GM19240 (cell line): ENCODE results near the gene GHRHR.

Experiments
- DNase-seq: peaks from one replicate; pipeline ENCODE4 v3.0.0; 2011; ENCODE audit warnings: low spot score; ENCODE audit not compliant: insufficient read length

Gene GHRHR

DNA sequence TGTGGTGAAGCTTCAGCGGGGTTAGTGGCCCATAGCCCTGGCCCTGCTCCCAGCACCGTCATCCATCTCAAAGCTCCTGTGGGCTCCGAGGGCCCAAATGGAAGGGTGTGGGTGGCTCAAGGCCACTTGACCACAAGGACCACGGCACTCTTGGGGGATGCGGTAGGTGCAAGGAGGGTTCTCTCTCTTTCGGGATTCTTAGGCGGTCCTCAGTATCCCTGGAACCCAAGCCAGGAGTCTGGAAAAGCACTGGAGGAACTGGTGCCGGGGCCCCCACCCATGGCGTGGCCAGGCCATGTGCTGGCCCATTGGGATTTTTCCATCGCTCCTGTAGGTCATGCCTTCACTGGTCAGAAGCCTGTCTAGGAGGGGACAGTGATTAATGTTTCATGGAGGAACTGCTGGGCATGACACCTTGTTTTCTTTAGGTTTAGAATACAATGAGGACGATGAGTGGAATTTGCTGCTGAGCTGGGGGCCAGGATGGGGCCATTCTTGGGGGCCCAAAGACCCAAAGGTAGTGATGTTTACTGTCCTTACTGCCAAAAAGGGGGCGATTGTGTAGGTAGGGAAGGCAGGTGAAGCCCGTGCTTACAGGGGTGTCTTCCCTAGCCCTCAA is 35.4 kb upstream of the GHRHR start:
- DNase-seq: no peak

GRCh38 chr7:30929686-30930085 is 34.1 kb upstream of the GHRHR start:
- DNase-seq: no peak

DNA sequence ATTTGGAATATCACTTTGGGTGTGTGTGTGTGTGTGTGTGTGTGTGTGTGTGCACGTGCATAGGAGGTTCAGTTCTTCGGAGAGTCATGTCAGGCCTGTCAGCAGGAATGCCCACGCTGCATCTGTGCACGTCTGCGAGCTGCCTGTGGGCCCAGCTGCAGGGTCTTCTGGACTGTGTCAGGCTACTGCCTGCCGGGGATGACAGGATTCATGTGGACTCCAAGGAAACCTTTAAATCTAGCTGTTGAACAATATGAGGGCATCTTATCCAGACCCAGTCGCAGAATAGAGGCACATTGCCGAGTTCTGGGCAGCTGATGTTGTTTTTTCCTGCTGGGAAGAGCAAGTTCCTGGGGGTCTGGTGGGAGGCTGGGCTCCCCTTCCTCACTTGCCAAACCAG is 33.1 kb upstream of the GHRHR start:
- DNase-seq: no peak

GRCh38 chr7:30931161-30931928 is 32.4 kb upstream of the GHRHR start:
- no peak for DNase-seq

DNA sequence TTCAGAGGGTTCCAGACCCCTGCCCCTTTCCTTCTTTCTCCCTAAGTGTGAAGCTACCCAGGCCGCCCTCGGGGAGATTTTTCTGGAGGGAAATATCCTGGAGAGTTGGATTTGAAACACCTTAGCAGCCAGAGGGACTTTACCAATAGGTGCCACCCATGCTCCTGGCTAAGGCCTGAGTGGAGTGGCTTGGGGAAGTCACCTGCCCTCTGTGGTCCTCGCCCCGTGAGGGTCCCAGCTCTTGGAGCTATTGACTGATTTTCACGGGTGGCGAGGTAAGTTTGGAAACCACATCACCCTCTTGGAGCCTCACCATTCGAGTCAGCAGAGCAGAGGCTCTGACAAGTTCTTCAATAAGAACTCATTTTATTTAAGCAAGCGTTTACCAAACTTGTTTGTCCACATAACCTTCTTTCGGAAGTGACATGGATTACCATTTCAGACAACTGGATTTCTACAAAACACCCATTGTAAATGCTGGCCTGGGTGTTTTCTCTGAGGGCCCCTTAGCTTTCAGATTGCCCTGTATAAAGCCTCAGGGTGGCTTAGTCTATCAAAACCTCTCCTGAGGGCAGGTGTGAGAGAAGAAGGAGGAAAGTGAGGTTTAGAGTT is 31.7 kb upstream of the GHRHR start:
- no peak for DNase-seq

DNA sequence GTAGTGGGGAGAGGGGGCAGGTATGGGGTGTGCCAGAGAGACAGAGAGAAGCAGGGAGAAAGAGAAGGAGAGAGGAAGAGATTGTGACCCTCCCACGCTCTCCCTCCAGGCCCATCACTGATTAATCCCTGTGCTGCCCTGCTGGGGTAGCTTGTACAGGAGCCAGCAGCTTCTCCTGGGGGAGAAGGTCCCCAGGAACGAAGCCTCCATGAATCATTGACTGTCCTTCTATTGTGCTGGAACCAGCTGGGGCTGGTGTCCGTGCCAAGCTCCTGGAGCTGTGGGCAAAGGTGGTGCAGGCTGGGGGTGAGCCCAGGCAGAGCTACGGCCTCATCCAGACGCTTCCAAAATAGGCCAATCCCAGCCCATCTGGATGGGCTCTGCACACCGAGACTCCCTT is 31.2 kb upstream of the GHRHR start:
- DNase-seq: no peak

- no peak for DNase-seq
These were observed 30.4 kb upstream of the GHRHR start for GRCh38 chr7:30933124-30933974.

DNA sequence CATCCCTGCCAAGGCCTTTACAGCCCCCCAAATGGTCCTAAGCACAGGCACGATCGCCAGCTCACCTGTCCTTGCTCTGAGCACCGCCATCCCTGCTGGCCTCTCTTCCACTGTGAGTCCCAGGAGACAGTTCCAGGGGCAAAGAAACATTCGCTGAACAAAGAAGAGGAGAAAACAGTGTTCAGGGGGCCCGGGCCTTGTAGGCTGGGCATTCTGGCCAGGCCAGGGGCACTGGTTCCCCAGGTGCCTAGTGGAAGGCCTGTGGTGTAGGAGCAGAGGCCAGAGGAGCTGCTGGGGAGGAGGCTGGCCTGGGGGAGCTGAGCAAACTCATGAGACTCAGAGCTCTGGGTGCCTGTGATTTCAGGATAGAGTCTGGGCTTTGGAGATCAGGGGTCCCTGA is 29.5 kb upstream of the GHRHR start:
- DNase-seq: no peak

DNA sequence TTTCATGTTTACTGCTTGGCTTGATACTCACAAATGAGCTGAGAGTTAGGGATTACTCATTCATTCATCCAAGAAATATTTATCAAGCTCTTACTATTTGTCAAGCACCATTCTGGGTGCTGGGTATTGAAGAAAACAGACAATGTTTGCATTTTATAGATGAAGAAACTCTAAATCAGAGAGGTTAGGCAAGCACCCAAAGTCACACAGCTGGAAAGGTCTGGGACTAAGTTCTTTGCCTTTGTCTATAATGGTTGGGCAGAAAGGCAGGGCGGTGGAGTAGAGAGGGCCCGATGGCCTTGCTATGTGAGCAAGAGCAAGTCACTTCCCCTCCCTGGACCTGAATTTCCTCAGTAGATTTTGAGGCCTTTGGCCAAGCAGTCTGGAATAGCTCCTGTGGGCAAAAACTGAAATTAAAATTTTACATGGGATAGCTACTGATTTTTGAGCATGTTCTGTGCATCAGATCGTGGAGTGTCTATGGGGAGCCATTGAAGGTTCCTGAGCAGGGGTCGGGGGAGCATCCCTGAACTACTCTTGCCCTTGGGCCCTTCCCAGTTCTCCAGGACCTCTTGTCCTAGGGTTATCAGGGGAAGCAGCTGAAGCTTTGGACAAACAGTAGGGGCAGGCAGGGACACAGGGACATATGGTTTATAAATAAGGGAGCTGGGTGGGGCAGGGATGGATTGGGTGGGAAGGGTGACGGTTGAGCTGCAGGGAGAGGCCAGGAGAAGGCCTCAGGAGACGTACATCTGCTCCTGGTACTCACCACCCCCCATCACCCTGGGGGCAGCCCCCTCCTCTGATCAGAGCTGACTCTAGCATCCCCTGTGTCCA is 28.8 kb upstream of the GHRHR start:
- no peak for DNase-seq

GRCh38 chr7:30935569-30935877 is 28.2 kb upstream of the GHRHR start:
- no peak for DNase-seq

DNA sequence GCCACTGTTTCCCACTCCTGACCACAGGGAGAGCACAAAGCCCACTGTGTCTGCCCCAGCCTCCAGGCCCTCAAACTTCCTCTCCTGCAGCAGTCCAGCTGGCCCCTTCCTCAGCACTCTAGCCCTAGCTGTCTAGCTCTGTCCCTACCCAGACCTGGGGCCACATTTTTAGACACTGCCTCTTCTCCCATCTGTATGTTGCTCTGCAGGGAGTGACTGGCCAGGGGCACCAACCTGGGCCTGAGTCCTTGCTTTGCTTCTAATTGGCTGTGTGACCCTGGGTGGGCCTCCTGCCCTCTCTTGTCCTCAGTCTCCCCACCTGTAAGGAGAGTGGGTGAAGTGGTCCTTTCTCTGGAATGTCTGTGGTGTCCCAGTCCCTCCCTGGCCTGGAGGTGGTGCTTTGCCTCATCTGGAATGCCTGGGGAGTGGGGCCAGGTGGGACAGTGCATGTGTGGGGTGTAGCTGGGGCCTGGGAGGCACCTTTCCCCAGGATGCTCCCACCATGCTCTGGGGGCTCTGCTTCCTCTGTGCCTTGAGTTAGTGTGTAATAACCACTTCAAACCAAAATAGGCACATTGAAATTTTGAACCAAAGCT is 27.0 kb upstream of the GHRHR start:
- no peak for DNase-seq

GRCh38 chr7:30937416-30937815 is 26.3 kb upstream of the GHRHR start:
- no peak for DNase-seq

GRCh38 chr7:30938435-30939316 is 25.1 kb upstream of the GHRHR start:
- peak; percentile 75 for DNase-seq

DNA sequence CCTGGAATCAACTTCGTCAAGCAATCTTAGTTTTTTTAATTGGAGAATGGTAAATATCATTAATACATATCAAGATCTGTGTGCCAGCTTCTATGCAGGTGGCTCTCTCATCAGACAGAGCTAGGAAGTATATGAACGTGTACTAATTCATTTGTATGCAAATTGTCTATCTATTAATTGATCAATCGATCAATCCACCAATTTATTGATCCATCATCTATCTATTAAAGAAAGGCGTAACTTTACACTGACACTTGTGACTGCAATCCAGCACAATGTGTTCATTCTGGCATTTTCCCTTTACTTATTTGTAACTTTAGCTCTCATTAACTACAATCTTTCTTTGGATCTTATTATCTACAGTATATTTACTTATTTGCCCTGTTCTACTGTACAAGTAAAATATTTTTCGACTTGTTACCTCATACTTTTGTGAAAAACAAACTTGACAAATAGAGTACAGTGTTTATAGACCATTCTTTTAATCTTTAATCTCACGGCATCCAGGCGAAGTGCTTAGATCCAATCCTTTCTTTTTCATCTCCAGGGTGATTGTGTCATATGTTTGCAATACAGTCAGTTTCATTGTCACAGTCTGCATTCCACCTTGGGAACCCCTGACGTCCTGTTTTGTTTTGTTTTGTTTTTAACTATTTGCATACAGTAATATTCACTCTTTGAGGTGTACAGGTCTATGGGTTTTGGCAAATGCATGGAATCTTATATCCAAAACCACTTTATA is 22.0 kb upstream of the GHRHR start:
- DNase-seq: no peak

- no peak for DNase-seq
These were observed 13.6 kb upstream of the GHRHR start for GRCh38 chr7:30950197-30950596.

GRCh38 chr7:30954914-30955313 is 8.8 kb upstream of the GHRHR start:
- DNase-seq: no peak

- no peak for DNase-seq
These were observed 7.0 kb upstream of the GHRHR start for GRCh38 chr7:30956704-30957103.

DNA sequence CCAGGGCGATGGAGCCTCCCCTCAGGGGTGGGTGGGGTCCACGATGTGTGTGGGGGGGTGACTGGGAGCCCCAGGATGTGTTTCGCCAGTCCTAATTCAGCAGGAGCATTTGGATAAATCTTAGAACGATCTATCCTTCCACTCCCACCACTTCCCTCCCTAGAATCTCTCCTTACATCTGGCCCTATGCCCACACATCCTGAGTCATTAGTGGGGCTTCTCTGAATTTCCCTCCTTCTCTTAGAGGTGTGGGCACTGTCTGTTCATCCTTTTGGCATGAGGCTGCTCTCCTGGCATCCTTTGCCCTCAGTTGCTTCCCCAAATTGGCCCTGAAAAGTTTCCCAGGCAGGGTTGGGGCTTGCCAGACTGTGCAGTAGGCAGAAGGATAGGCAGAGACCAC is 1.6 kb downstream of the GHRHR start:
- DNase-seq: no peak

DNA sequence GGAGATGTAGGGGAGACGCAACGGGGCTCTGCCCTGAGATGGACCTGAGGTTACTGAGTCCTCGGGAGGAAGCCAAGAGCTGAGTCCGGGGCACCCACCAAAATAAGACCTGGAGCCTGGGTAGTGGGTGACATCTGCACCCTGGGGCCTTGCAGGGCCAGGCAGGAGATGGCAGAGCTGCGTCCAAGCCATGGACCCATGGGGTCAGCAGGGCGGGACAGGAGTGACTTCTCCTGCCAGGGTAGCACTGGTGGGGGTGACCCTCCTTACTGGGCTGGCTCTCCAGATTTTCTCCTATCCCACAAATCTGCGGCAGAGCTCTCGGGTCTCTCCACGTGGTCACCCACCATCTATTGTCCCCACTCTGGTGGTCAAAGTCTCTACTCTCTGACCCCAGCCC is 2.1 kb downstream of the GHRHR start:
- DNase-seq: no peak
